Measurements from ENCODE around the gene TIAM1. TPM values are rescaled to one million over a fixed set of nuclear protein-coding genes. Genes with fewer than 3 reads are reported as not detected.

TIAM1 gene
- total RNA-seq, 1 donor from 2014 or later = 2.7 TPM

DNA sequence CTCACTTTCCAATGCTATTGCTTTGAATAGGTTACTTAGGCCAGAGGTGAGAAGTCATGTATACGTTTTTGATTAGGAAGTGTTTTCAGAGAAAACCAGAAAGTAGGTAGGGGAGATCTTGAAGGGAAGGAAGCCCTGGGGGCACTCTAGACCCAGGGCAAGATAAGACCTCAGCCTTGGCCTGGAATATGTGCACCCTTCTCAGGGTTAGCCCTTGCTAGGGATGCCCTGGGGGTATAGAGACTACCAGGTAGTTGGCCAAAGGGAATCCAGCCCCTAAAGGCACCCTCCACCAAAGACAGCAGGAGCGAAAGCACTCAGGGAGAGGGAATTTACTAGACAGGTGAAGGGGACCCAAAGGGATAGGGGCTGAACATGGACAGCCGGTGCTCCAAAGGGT lies 7.0 kb downstream of the TIAM1 start:
- no peak overlapping the region for H3K4me3 ChIP-seq
- intact Hi-C loops (cut with DNase I) = no loop called here
- H3K27me3 ChIP-seq = no peaks in the 10 kb centered on the region
- no peaks in the 10 kb centered on the region for H3K9me3 ChIP-seq
- no peak overlapping the region for H3K27ac ChIP-seq
- TF ChIP-seq, protein P1, sequence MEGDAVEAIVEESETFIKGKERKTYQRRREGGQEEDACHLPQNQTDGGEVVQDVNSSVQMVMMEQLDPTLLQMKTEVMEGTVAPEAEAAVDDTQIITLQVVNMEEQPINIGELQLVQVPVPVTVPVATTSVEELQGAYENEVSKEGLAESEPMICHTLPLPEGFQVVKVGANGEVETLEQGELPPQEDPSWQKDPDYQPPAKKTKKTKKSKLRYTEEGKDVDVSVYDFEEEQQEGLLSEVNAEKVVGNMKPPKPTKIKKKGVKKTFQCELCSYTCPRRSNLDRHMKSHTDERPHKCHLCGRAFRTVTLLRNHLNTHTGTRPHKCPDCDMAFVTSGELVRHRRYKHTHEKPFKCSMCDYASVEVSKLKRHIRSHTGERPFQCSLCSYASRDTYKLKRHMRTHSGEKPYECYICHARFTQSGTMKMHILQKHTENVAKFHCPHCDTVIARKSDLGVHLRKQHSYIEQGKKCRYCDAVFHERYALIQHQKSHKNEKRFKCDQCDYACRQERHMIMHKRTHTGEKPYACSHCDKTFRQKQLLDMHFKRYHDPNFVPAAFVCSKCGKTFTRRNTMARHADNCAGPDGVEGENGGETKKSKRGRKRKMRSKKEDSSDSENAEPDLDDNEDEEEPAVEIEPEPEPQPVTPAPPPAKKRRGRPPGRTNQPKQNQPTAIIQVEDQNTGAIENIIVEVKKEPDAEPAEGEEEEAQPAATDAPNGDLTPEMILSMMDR (IDR thresholded peaks at IDR 0.05) = no peak
- no peak for DNase-seq (ENCODE audit: low spot score in 2 of 2)
- no peaks in the 10 kb centered on the region for H3K36me3 ChIP-seq
- H3K4me1 ChIP-seq = no peaks in the 10 kb centered on the region

DNA sequence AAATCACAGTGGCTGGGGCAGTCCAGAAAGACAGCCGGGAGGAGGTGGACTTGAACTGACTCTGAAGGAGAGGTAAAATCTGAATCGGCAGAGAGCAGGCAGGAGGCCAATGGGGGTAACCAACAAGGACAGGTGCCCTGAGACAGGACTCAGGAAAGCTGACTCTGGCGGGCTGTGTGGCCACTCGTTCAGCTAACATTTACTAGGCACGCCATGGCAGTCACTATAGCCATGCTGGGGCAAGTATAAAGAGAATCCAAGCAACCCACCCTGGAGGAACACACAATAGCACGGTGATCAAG lies 7.4 kb downstream of the TIAM1 start:
- intact Hi-C loops (cut with DNase I) = no loop called here
- DNase-seq (ENCODE audit: low spot score in 2 of 2) = no peak
- H3K4me1 ChIP-seq = no peaks in the 10 kb centered on the region
- H3K27ac ChIP-seq = no peak overlapping the region
- no peaks in the 10 kb centered on the region for H3K27me3 ChIP-seq
- no peaks in the 10 kb centered on the region for H3K9me3 ChIP-seq
- no peak overlapping the region for H3K4me3 ChIP-seq
- H3K36me3 ChIP-seq = no peaks in the 10 kb centered on the region
- TF ChIP-seq, protein P1 (IDR thresholded peaks at IDR 0.05) = no peak

DNA sequence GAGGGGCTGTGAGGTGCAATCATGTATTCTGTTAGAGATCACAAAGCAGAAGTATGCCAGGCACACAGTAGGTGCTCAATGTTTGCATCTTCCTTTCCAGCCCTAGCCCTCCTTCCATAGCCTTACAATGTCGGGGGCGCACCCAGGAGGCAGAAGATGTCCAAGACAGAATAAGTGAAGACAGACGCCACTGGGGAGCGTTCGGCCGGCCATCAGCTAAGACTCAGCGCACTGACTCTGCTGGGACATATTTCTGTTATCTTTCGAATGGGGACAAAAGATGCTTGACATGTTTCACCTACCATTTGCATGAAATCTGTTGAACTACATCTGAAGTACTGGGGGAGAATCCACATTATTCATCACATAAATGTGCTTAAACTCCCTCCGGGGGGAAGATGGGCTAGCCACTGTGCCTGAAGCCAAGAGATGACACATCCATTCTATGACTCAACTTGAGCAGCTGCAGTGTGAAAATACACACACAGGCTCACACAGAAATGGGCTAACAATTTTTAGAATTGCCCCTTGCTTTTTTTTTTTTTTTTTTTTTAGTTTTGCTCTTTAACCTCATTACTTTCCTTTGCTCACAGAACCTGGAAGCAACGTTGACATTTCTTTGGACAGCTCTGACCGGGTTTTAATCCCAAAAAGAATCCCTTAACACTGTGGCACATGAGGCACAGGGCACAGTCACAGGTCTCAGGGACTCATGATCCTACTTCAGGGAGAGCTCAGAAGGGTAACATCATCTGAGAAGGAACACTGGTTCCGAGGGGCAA lies 7.9 kb downstream of the TIAM1 start:
- intact Hi-C loops (cut with DNase I) = no loop called here

DNA sequence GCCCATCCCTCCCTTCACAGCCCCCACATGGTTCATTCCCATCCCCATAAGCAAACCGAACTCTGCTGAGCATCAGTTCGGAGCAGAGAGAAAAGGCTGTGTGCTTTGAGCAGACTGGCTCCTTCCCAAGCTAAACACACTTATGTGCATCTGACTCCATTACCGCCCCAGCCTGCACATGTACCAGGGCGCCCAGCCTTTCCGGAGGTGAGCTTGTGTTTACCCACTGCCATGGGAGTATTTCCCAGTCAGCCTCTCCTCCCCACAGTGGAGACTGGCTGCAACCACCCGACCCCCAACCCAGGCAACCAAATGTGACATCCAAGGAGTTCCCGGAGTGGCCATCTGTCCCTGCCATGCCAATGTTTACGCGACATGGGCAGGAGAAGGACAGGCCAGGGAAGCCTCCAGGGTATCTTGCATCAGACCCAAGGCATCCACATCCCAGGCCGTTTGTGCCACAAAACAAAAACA lies 9.4 kb downstream of the TIAM1 start:
- no peak overlapping the region for H3K27ac ChIP-seq
- no peak for DNase-seq (ENCODE audit: low spot score in 2 of 2)
- TF ChIP-seq, protein P1 (IDR thresholded peaks at IDR 0.05) = no peak
- H3K9me3 ChIP-seq = no peaks in the 10 kb centered on the region
- no peaks in the 10 kb centered on the region for H3K4me1 ChIP-seq
- no peaks in the 10 kb centered on the region for H3K27me3 ChIP-seq
- intact Hi-C loops (cut with DNase I) = no loop called here
- H3K36me3 ChIP-seq = no peaks in the 10 kb centered on the region
- H3K4me3 ChIP-seq = no peak overlapping the region

More for the DNA sequence above, 7.9 kb downstream of the TIAM1 start:
- H3K4me1 ChIP-seq = no peaks in the 10 kb centered on the region
- H3K9me3 ChIP-seq = no peaks in the 10 kb centered on the region
- no peaks in the 10 kb centered on the region for H3K36me3 ChIP-seq
- TF ChIP-seq, protein P1 (IDR thresholded peaks at IDR 0.05) = no peak
- no peak overlapping the region for H3K27ac ChIP-seq
- H3K27me3 ChIP-seq = no peaks in the 10 kb centered on the region
- H3K4me3 ChIP-seq = no peak overlapping the region
- no peak for DNase-seq (ENCODE audit: low spot score in 2 of 2)

DNA sequence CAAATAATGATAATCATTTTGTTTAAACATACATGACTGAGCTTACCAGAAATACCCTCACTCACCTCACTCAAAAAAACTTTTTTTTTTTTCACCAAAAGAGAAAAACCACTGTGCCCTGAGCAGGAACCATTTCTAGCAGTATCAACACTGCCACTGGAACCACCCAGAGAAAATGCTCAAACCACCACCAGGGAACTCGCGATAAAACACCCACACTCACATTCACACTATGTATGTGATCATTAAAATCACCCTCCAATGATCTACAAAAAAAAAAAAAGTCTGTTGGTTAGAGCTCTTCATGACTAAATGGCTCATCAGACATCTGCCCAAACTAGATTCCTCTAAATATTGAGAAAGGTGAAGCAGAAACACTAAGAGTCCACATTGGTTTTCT lies 11.5 kb downstream of the TIAM1 start:
- H3K27ac ChIP-seq = no peak overlapping the region
- H3K4me1 ChIP-seq = no peaks in the 10 kb centered on the region
- no peaks in the 10 kb centered on the region for H3K27me3 ChIP-seq
- no peak overlapping the region for H3K4me3 ChIP-seq
- no peaks in the 10 kb centered on the region for H3K9me3 ChIP-seq
- TF ChIP-seq, protein P1 (IDR thresholded peaks at IDR 0.05) = no peak
- intact Hi-C loops (cut with DNase I) = no loop called here
- no peaks in the 10 kb centered on the region for H3K36me3 ChIP-seq
- no peak for DNase-seq (ENCODE audit: low spot score in 2 of 2)

Measured in ascending aorta (tissue), 2 donors.